ENCODE measurements around the gene ACBD4.

Gene ACBD4

GRCh38 chr17:45129426-45129939 is 6.0 kb upstream of the ACBD4 start:
- H3K4me1 ChIP-seq (ENCODE audit: control insufficient read depth, insufficient read depth, low read length), result peaks cover 54% of the 10 kb centered on the region
- peak overlapping the region in 1 of 2 donors; percentile 13 for H3K9ac ChIP-seq (ENCODE audit: low read length in 2 of 2)
- H3K9me3 ChIP-seq (ENCODE audit: control insufficient read depth in 2 of 2, low read length in 2 of 2), result no peaks in the 10 kb centered on the region
- H3K4me3 ChIP-seq (ENCODE audit: low read length in 2 of 2), result no peak overlapping the region
- H3K27ac ChIP-seq (ENCODE audit: low read length), result peak overlapping the region; percentile 18
- no peaks in the 10 kb centered on the region for H3K36me3 ChIP-seq (ENCODE audit: control insufficient read depth in 2 of 2, insufficient read depth in 2 of 2, low read length in 2 of 2)
- H3K27me3 ChIP-seq (ENCODE audit: control insufficient read depth in 1 of 2, insufficient read depth in 2 of 2, low read length in 2 of 2), result no peaks in the 10 kb centered on the region

DNA sequence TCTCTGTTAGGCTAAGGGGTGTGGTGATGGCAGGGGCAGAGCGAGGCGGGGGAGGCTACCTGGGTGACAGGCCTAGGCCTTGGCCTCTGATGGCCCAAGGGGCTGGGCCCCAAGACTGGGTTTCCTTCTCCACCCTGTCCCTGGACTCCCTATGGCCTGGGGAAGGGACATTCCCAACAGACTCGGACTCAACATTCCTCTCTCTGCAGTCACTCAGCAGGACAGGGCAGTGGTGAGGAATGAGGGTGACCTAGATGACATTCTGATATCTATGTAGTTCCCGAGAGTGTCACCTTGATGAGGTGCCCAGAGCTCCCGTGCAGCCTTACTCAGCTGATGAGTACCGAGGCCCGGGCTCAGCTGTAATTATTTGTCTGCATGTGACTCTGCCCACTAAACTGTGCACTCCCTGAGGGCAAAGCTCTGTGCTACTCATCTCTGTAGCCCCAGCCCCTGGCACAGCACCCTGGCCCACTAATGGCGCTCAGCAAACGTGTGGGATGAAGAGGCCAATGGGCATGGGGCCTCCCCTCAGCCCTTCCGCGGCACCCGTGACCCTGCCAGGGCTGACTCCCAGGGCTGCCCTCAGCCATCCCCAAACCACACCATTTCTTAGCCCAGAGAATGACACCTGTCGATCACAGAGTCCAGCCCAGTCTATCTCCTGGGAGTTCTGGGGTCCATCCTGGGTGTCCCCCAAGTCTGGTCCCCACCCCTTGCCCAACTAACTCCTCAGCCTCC is 5.4 kb upstream of the ACBD4 start:
- H3K36me3 ChIP-seq (ENCODE audit: control insufficient read depth in 2 of 2, insufficient read depth in 2 of 2, low read length in 2 of 2), result no peaks in the 10 kb centered on the region
- H3K4me1 ChIP-seq (ENCODE audit: control insufficient read depth, insufficient read depth, low read length), result peaks cover 51% of the 10 kb centered on the region
- H3K9ac ChIP-seq (ENCODE audit: low read length in 2 of 2), result no peak overlapping the region
- no peaks in the 10 kb centered on the region for H3K9me3 ChIP-seq (ENCODE audit: control insufficient read depth in 2 of 2, low read length in 2 of 2)
- H3K4me3 ChIP-seq (ENCODE audit: low read length in 2 of 2), result no peak overlapping the region
- H3K27me3 ChIP-seq (ENCODE audit: control insufficient read depth in 1 of 2, insufficient read depth in 2 of 2, low read length in 2 of 2), result no peaks in the 10 kb centered on the region
- H3K27ac ChIP-seq (ENCODE audit: low read length), result peak overlapping the region; percentile 18

GRCh38 chr17:45130681-45131615 is 4.5 kb upstream of the ACBD4 start:
- no peaks in the 10 kb centered on the region for H3K9me3 ChIP-seq (ENCODE audit: control insufficient read depth in 2 of 2, low read length in 2 of 2)
- H3K27ac ChIP-seq (ENCODE audit: low read length), result peak overlapping the region; percentile 62
- no peaks in the 10 kb centered on the region for H3K27me3 ChIP-seq (ENCODE audit: control insufficient read depth in 1 of 2, insufficient read depth in 2 of 2, low read length in 2 of 2)
- peaks cover 57% of the 10 kb centered on the region for H3K4me1 ChIP-seq (ENCODE audit: control insufficient read depth, insufficient read depth, low read length)
- no peaks in the 10 kb centered on the region for H3K36me3 ChIP-seq (ENCODE audit: control insufficient read depth in 2 of 2, insufficient read depth in 2 of 2, low read length in 2 of 2)
- peak overlapping the region in 1 of 2 donors; percentile 68 for H3K9ac ChIP-seq (ENCODE audit: low read length in 2 of 2)
- H3K4me3 ChIP-seq (ENCODE audit: low read length in 2 of 2), result peak overlapping the region; percentile 40 to 85

- Histone ChIP-seq H3K9me3 (ENCODE audit: control insufficient read depth in 2 of 2, low read length in 2 of 2) (no peaks in the 10 kb centered on the region), H3K36me3 (ENCODE audit: control insufficient read depth in 2 of 2, insufficient read depth in 2 of 2, low read length in 2 of 2) (no peaks in the 10 kb centered on the region), H3K4me3 (ENCODE audit: low read length in 2 of 2) (peak overlapping the region; percentile 40 to 85), H3K27me3 (ENCODE audit: control insufficient read depth in 1 of 2, insufficient read depth in 2 of 2, low read length in 2 of 2) (no peaks in the 10 kb centered on the region), H3K9ac (ENCODE audit: low read length in 2 of 2) (peak overlapping the region; percentile 53 to 68), H3K4me1 (ENCODE audit: control insufficient read depth, insufficient read depth, low read length) (peaks cover 65% of the 10 kb centered on the region), H3K27ac (ENCODE audit: low read length) (peak overlapping the region; percentile 62)
Observed at GRCh38 chr17:45131616-45132319, 3.7 kb upstream of the ACBD4 start.

GRCh38 chr17:45132320-45132571 is 3.2 kb upstream of the ACBD4 start, which contains the start of gene PLCD3:
Gene PLCD3, minus strand, starts transcription at chr17:45132515. Its CDS starts 105 bp downstream, at chr17:45132410.
- Histone ChIP-seq H3K27ac (ENCODE audit: low read length) (peak within 1 kb of the TSS; percentile 99), H3K9ac (ENCODE audit: low read length in 2 of 2) (peak within 1 kb of the TSS; percentile 89 to 90), H3K9me3 (ENCODE audit: control insufficient read depth in 2 of 2, low read length in 2 of 2) (no peaks in the 10 kb centered on the region), H3K36me3 (ENCODE audit: control insufficient read depth in 2 of 2, insufficient read depth in 2 of 2, low read length in 2 of 2) (no peaks in the 10 kb centered on the region), H3K27me3 (ENCODE audit: control insufficient read depth in 1 of 2, insufficient read depth in 2 of 2, low read length in 2 of 2) (no peaks in the 10 kb centered on the region), H3K4me1 (ENCODE audit: control insufficient read depth, insufficient read depth, low read length) (peaks cover 66% of the 10 kb centered on the region), H3K4me3 (ENCODE audit: low read length in 2 of 2) (peak within 1 kb of the TSS; percentile 81 to 91)

GRCh38 chr17:45132572-45133463 is 2.7 kb upstream of the ACBD4 start:
- peak overlapping the region; percentile 99 for H3K27ac ChIP-seq (ENCODE audit: low read length)
- peak overlapping the region; percentile 89 to 90 for H3K9ac ChIP-seq (ENCODE audit: low read length in 2 of 2)
- H3K9me3 ChIP-seq (ENCODE audit: control insufficient read depth in 2 of 2, low read length in 2 of 2), result no peaks in the 10 kb centered on the region
- peak overlapping the region; percentile 81 to 91 for H3K4me3 ChIP-seq (ENCODE audit: low read length in 2 of 2)
- no peaks in the 10 kb centered on the region for H3K27me3 ChIP-seq (ENCODE audit: control insufficient read depth in 1 of 2, insufficient read depth in 2 of 2, low read length in 2 of 2)
- peaks cover 61% of the 10 kb centered on the region for H3K4me1 ChIP-seq (ENCODE audit: control insufficient read depth, insufficient read depth, low read length)
- no peaks in the 10 kb centered on the region for H3K36me3 ChIP-seq (ENCODE audit: control insufficient read depth in 2 of 2, insufficient read depth in 2 of 2, low read length in 2 of 2)

- Histone ChIP-seq H3K9ac (ENCODE audit: low read length in 2 of 2) (peak overlapping the region; percentile 78 to 94), H3K27me3 (ENCODE audit: control insufficient read depth in 1 of 2, insufficient read depth in 2 of 2, low read length in 2 of 2) (no peaks in the 10 kb centered on the region), H3K4me3 (ENCODE audit: low read length in 2 of 2) (peak overlapping the region; percentile 56 to 94), H3K4me1 (ENCODE audit: control insufficient read depth, insufficient read depth, low read length) (peaks cover 32% of the 10 kb centered on the region), H3K9me3 (ENCODE audit: control insufficient read depth in 2 of 2, low read length in 2 of 2) (no peaks in the 10 kb centered on the region), H3K36me3 (ENCODE audit: control insufficient read depth in 2 of 2, insufficient read depth in 2 of 2, low read length in 2 of 2) (peaks cover 3% of the 10 kb centered on the region in 2 donors), H3K27ac (ENCODE audit: low read length) (peak overlapping the region; percentile 86)
Observed at GRCh38 chr17:45135978-45136791, 698 bp downstream of the ACBD4 start.

- Histone ChIP-seq H3K27ac (ENCODE audit: low read length) (peak overlapping the region; percentile 86), H3K27me3 (ENCODE audit: control insufficient read depth in 1 of 2, insufficient read depth in 2 of 2, low read length in 2 of 2) (no peaks in the 10 kb centered on the region), H3K36me3 (ENCODE audit: control insufficient read depth in 2 of 2, insufficient read depth in 2 of 2, low read length in 2 of 2) (peaks cover 3% of the 10 kb centered on the region in 2 donors), H3K4me3 (ENCODE audit: low read length in 2 of 2) (no peak overlapping the region), H3K9me3 (ENCODE audit: control insufficient read depth in 2 of 2, low read length in 2 of 2) (no peaks in the 10 kb centered on the region), H3K9ac (ENCODE audit: low read length in 2 of 2) (peak overlapping the region; percentile 78 to 94), H3K4me1 (ENCODE audit: control insufficient read depth, insufficient read depth, low read length) (peaks cover 24% of the 10 kb centered on the region)
Observed at GRCh38 chr17:45136846-45137560, 1.5 kb downstream of the ACBD4 start.
